Esophagus muscularis mucosa (tissue), 3 donors: ENCODE measurements around the gene DRG1.

Source experiments
- POLR2A ChIP-seq: fragments of 450-650 bp; IDR thresholded peaks from one replicate; pipeline ENCODE4 v1.6.1; 2017; ENCODE audit warnings: antibody characterized with exemption, moderate library complexity, mild to moderate bottlenecking, low read depth
- TF ChIP-seq, protein P1 (sequence below), 3 experiments: fragments of 200-600 bp in 2 of 3; fragments of 450-650 bp in 1 of 3; sonication (generic) in 2 of 3; IDR thresholded peaks; one replicate each; pipeline ENCODE4 v1.5.1; 2017 to 2019; ENCODE audit warnings: antibody characterized with exemption in 3 of 3, mild to moderate bottlenecking in 2 of 3, moderate library complexity in 1 of 3

DNA sequence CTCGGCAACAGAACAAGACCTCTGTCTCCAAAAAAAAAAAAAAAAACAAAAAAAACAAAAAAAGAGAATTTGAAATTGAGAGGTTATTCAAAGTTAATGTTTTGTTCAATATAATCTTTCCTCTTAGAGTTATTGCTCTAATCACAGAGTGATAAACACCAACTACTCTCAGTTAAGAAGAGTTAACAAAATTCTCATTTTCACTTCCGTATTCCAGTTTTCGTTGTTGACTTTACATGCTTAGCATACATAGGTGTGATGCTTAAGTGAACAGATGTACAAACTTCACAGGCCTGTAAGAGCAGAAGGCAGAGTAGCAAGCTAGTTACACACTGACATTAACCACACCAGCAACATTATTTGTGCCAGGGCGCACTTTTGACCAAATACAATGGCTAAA lies 77.9 kb downstream of the DRG1 start:
- no peak for TF ChIP-seq POLR2A
- TF ChIP-seq, protein P1, sequence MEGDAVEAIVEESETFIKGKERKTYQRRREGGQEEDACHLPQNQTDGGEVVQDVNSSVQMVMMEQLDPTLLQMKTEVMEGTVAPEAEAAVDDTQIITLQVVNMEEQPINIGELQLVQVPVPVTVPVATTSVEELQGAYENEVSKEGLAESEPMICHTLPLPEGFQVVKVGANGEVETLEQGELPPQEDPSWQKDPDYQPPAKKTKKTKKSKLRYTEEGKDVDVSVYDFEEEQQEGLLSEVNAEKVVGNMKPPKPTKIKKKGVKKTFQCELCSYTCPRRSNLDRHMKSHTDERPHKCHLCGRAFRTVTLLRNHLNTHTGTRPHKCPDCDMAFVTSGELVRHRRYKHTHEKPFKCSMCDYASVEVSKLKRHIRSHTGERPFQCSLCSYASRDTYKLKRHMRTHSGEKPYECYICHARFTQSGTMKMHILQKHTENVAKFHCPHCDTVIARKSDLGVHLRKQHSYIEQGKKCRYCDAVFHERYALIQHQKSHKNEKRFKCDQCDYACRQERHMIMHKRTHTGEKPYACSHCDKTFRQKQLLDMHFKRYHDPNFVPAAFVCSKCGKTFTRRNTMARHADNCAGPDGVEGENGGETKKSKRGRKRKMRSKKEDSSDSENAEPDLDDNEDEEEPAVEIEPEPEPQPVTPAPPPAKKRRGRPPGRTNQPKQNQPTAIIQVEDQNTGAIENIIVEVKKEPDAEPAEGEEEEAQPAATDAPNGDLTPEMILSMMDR (IDR thresholded peaks at IDR 0.05) = no peak
